Adrenal gland (tissue), 5 donors: Measurements from ENCODE around the gene FAM124B.

ENCODE experiments used
- CTCF ChIP-seq, 6 experiments: fragments of 450-650 bp in 4 of 6; fragments of 200-600 bp in 2 of 6; sonication (generic) in 1 of 6; IDR thresholded peaks; 1 replicate in 5 of 6; 2 replicates in 1 of 6; pipeline versions ENCODE4 v1.5.1 to v1.8.0; 2016 to 2021; ENCODE audit warnings: antibody characterized with exemption in 6 of 6, mild to moderate bottlenecking in 2 of 6, moderate library complexity in 1 of 6
- POLR2A ChIP-seq, 2 donors: fragments of 450-650 bp; IDR thresholded peaks; one replicate each; pipeline ENCODE4 v1.6.1; 2017; ENCODE audit warnings: antibody characterized with exemption in 2 of 2, mild to moderate bottlenecking in 2 of 2, moderate library complexity in 1 of 2
- donor health status: DM: no; HTN: no; CAD: no.

DNA sequence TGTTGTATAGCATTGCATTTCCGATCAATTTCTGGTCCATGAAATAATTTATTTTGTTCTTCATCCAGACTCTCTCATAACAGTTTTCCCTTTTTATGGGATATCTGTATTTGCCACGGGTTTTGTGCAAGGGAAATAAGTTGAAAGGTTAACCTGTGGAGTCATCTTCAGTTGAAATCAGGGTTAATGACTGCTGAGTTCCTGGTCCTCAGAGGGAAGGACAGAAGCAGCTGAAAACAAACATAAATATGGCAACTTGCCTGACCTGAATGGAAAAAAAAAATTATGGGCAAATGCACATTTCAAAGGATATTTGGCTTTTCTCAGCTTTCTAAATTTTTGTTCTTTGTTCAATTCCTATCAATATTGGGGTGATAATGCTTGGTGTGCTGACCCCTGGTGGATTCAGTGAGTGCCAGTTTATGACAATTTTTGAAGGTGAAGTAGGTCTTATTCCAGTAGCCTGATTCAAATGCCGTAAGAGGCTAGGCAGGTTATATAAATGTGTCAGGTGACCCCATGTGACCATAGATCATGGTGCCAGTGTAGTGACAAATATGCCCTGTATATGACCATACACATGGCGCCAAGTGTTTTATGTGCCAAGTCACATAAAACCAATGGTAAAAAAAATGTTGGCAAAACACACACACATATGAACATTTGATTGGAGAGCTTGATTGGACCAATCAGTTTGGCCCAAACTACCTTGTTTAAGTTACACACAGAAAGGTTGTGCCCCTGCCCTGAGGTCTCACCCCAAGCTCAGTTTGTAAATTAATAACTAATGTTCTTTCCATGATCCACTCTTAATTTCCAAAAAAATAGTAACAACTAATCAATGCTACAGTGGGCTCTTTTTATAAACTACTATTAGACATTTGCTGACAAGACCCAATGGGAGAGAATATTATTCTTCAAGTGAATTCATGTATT is 47.6 kb upstream of the FAM124B start:
- TF ChIP-seq CTCF (IDR thresholded peaks at IDR 0.05) (peak; percentile 29 to 57 (median 45)), POLR2A (IDR thresholded peaks at IDR 0.05) (no peak)
